Liver (tissue), 9 donors: Measurements from ENCODE around the gene PAK4. TPM values are rescaled to one million over a fixed set of nuclear protein-coding genes. Genes with fewer than 3 reads are reported as not detected.

ENCODE experiments used
- DNase-seq: peaks from one replicate; pipeline ENCODE4 v3.0.0-alpha.2; 2017; ENCODE audit warnings: low spot score
- H3K27ac ChIP-seq, 2 donors: one replicate each; pipeline ENCODE4 v1.7.0; 2013; ENCODE audit warnings: inconsistent platforms in 2 of 2, low read length in 2 of 2, control low read depth in 1 of 2, low read depth in 1 of 2, mild to moderate bottlenecking in 1 of 2
- H3K27me3 ChIP-seq, 4 donors: one replicate each; pipeline versions ENCODE4 v1.6.1 to v1.7.0; 2013; ENCODE audit warnings: low read length in 3 of 4, inconsistent platforms in 1 of 4, mild to moderate bottlenecking in 1 of 4, moderate library complexity in 1 of 4; ENCODE audit not compliant: control insufficient read depth in 4 of 4, insufficient read depth in 4 of 4
- H3K36me3 ChIP-seq, 4 donors: one replicate each; pipeline versions ENCODE4 v1.6.1 to v1.7.0; 2013; ENCODE audit warnings: low read length in 3 of 4, mild to moderate bottlenecking in 3 of 4, low read depth in 1 of 4, moderate library complexity in 1 of 4; ENCODE audit not compliant: control insufficient read depth in 4 of 4, insufficient read depth in 3 of 4
- H3K4me1 ChIP-seq, 4 donors: one replicate each; pipeline versions ENCODE4 v1.6.1 to v1.7.0; 2013; ENCODE audit warnings: low read length in 3 of 4, mild to moderate bottlenecking in 3 of 4, moderate library complexity in 1 of 4; ENCODE audit not compliant: control insufficient read depth in 4 of 4, insufficient read depth in 4 of 4
- H3K4me3 ChIP-seq, 3 donors: one replicate each; pipeline versions ENCODE4 v1.6.1 to v1.7.0; 2013; ENCODE audit warnings: low read length in 3 of 3, control low read depth in 1 of 3, low read depth in 1 of 3, mild to moderate bottlenecking in 1 of 3
- H3K9ac ChIP-seq, 2 donors: one replicate each; pipeline ENCODE4 v1.7.0; 2013; ENCODE audit warnings: low read length in 2 of 2, mild to moderate bottlenecking in 2 of 2, moderate library complexity in 2 of 2, control low read depth in 1 of 2, low read depth in 1 of 2
- H3K9me3 ChIP-seq, 4 donors: one replicate each; pipeline versions ENCODE4 v1.6.1 to v1.7.0; 2013; ENCODE audit warnings: low read length in 3 of 4; ENCODE audit not compliant: control insufficient read depth in 4 of 4
- FOXA1 ChIP-seq: IDR thresholded peaks from 2 replicates; pipeline ENCODE4 v1.6.1; 2016; ENCODE audit warnings: antibody characterized with exemption
- FOXA2 ChIP-seq: IDR thresholded peaks from 2 replicates; pipeline ENCODE4 v1.6.1; 2016; ENCODE audit warnings: antibody characterized with exemption
- GABPA ChIP-seq, 2 donors: IDR thresholded peaks in 1 of 2; conservative IDR thresholded peaks in 1 of 2; 2 replicates each; pipeline ENCODE4 v1.6.1; 2016; ENCODE audit warnings: antibody characterized with exemption in 2 of 2, mild to moderate bottlenecking in 1 of 2, moderate library complexity in 1 of 2
- JUND ChIP-seq, 2 donors: IDR thresholded peaks; 2 replicates each; pipeline ENCODE4 v1.6.1; 2016; ENCODE audit warnings: antibody characterized with exemption in 2 of 2
- NR2F2 ChIP-seq: IDR thresholded peaks from 2 replicates; pipeline ENCODE4 v1.6.1; 2016; ENCODE audit warnings: antibody characterized with exemption
- RAD21 ChIP-seq, 2 donors: IDR thresholded peaks; 2 replicates each; pipeline ENCODE4 v1.6.1; 2016; ENCODE audit warnings: antibody characterized with exemption in 2 of 2, mild to moderate bottlenecking in 2 of 2
- RXRA ChIP-seq, 2 donors: IDR thresholded peaks; 2 replicates each; pipeline ENCODE4 v1.6.1; 2017 to 2018; ENCODE audit warnings: antibody characterized with exemption in 2 of 2, mild to moderate bottlenecking in 1 of 2
- SP1 ChIP-seq: IDR thresholded peaks from 2 replicates; pipeline ENCODE4 v1.6.1; 2018; ENCODE audit warnings: antibody characterized with exemption, mild to moderate bottlenecking
- TAF1 ChIP-seq: conservative IDR thresholded peaks from 2 replicates; pipeline ENCODE4 v1.6.1; 2016; ENCODE audit warnings: antibody characterized with exemption, mild to moderate bottlenecking
- YY1 ChIP-seq: IDR thresholded peaks from 2 replicates; pipeline ENCODE4 v1.6.1; 2016; ENCODE audit warnings: antibody characterized with exemption, mild to moderate bottlenecking
- WGBS: extraction: QIAGEN DNeasy Blood & Tissue Kit; methylation state at CpG from one replicate; pipeline ENCODE4 v1.1.7; 2013; 5-methylcytosine and 5-hydroxymethylcytosine counted together
- polyA plus RNA-seq, 2 donors: library from polyadenylated mRNA; stranded (reverse) in 1 of 2; unstranded in 1 of 2; fragments of 200-250 nt in 1 of 2; fragments of >200 nt in 1 of 2; fragmentation: Nextera tagmentation in 1 of 2; extraction: Ambion mirVana in 1 of 2; gene quantifications; one replicate each; pipeline versions ENCODE4 v1.2.1 to v1.2.3, GENCODE V29; 2013 to 2015
- total RNA-seq, 2 donors: library from RNA; depleted of rRNA; stranded (reverse); fragments of >200 nt; gene quantifications; one replicate each; pipeline ENCODE4 v1.2.3, GENCODE V29; 2014
- TF ChIP-seq, protein P1 (sequence below): IDR thresholded peaks from 2 replicates; pipeline ENCODE4 v1.6.1; 2016; ENCODE audit warnings: antibody characterized with exemption
- donor health status: healthy.
- donor health status: healthy.
- donor health status: healthy.
- donor health status: healthy.
- donor health status: healthy.

The PAK4 gene
- total and polyA plus RNA-seq, 4 donors: 5.4 to 16.6 (median 7.7) TPM

DNA sequence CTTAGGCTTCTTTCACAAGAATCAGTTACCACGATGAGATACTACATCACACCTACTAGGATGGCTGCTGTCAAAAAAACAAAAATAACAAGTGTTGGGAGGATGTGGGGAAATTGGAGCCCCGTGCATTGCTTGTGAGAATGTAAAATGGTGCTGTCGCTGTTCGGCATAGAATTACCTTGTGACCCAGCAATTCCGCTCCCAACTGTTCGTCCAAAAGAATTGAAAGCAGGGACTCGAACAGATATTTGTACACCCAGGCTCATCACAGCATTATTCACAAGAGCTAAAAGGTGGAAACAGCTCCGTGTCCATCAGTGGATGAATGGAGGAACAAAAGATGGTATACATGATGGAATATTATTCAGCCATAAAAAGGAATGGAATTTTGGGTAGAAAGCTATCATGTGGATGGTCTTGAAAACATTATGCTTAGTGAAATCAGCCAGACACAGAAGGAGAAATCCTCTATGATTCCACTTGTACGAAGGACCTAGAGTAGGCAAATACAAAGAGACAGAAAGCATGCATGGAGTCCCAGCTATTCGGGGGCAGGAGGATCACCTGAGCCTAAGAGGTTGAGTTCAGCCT, 23.4 kb downstream of the PAK4 start:
- H3K9me3 ChIP-seq: no peaks in the 10 kb centered on the region
- no peaks in the 10 kb centered on the region for H3K27me3 ChIP-seq
- no peak overlapping the region for H3K4me3 ChIP-seq
- TF ChIP-seq GABPA (IDR thresholded peaks at IDR 0.05 in 1 of 2, conservative IDR thresholded peaks at IDR 0.05 in 1 of 2) (no peak), YY1 (no peak), JUND (IDR thresholded peaks at IDR 0.05) (no peak), TAF1 (no peak)
- WGBS: 98% methylated on average over 10 of the region's 10 CpGs
- no peak overlapping the region for H3K27ac ChIP-seq
- H3K4me1 ChIP-seq: peaks cover 9 to 18% (median 16%) of the 10 kb centered on the region in 4 donors
- H3K36me3 ChIP-seq: no peaks in the 10 kb centered on the region
- DNase-seq: no peak
- no peak overlapping the region for H3K9ac ChIP-seq

- TF ChIP-seq NR2F2 (no peak), FOXA1 (no peak), TAF1 (no peak)
- Histone ChIP-seq H3K4me1 (peaks cover 6 to 18% (median 11%) of the 10 kb centered on the region in 4 donors), H3K27ac (no peak overlapping the region), H3K9me3 (no peaks in the 10 kb centered on the region), H3K9ac (no peak overlapping the region), H3K4me3 (no peak overlapping the region), H3K36me3 (no peaks in the 10 kb centered on the region), H3K27me3 (no peaks in the 10 kb centered on the region)
- WGBS: 97% methylated on average over 8 of the region's 8 CpGs
- no peak for DNase-seq
These were observed 24.6 kb downstream of the PAK4 start for GRCh38 chr19:39150235-39150634.

- 94% methylated on average over 26 of the region's 26 CpGs for WGBS
- H3K9me3 ChIP-seq: no peaks in the 10 kb centered on the region
- TF ChIP-seq YY1 (no peak), RXRA (IDR thresholded peaks at IDR 0.05) (no peak), SP1 (no peak), FOXA2 (no peak), TAF1 (no peak), JUND (IDR thresholded peaks at IDR 0.05) (no peak), FOXA1 (no peak), RAD21 (IDR thresholded peaks at IDR 0.05) (no peak)
- TF ChIP-seq, protein P1, sequence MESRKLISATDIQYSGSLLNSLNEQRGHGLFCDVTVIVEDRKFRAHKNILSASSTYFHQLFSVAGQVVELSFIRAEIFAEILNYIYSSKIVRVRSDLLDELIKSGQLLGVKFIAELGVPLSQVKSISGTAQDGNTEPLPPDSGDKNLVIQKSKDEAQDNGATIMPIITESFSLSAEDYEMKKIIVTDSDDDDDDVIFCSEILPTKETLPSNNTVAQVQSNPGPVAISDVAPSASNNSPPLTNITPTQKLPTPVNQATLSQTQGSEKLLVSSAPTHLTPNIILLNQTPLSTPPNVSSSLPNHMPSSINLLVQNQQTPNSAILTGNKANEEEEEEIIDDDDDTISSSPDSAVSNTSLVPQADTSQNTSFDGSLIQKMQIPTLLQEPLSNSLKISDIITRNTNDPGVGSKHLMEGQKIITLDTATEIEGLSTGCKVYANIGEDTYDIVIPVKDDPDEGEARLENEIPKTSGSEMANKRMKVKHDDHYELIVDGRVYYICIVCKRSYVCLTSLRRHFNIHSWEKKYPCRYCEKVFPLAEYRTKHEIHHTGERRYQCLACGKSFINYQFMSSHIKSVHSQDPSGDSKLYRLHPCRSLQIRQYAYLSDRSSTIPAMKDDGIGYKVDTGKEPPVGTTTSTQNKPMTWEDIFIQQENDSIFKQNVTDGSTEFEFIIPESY: no peak
These were observed 25.4 kb downstream of the PAK4 start for GRCh38 chr19:39150807-39151600.

More at GRCh38 chr19:39150807-39151600, 25.4 kb downstream of the PAK4 start:
- Histone ChIP-seq H3K9ac (no peak overlapping the region), H3K4me3 (no peak overlapping the region), H3K27ac (no peak overlapping the region), H3K4me1 (peaks cover 11 to 24% (median 17%) of the 10 kb centered on the region in 4 donors), H3K36me3 (no peaks in the 10 kb centered on the region), H3K27me3 (no peaks in the 10 kb centered on the region)
- DNase-seq: peak; percentile 59
